MG63 (cell line): ENCODE measurements around the gene LAMA2. TPM values are rescaled to one million over a fixed set of nuclear protein-coding genes. Genes with fewer than 3 reads are reported as not detected.

Source experiments
- DNase-seq: peaks from one replicate; pipeline ENCODE4 v3.0.0-alpha.2; 2020
- H3K27me3 ChIP-seq: fragments of 250-450 bp; sonication (Bioruptor Pico); 2 replicates; pipeline ENCODE4 v1.5.1; 2020; ENCODE audit warnings: mild to moderate bottlenecking, moderate library complexity
- H3K36me3 ChIP-seq: fragments of 250-450 bp; sonication (Bioruptor Pico); 2 replicates; pipeline ENCODE4 v1.5.1; 2020; ENCODE audit warnings: mild to moderate bottlenecking, moderate library complexity
- H3K4me3 ChIP-seq: fragments of 250-450 bp; sonication (Bioruptor Pico); 2 replicates; pipeline ENCODE4 v1.5.1; 2020; ENCODE audit warnings: mild to moderate bottlenecking, moderate library complexity
- H3K9me3 ChIP-seq: fragments of 250-450 bp; sonication (Bioruptor Pico); 2 replicates; pipeline ENCODE4 v1.5.1; 2020; ENCODE audit warnings: mild to moderate bottlenecking, moderate library complexity
- total RNA-seq: library from RNA; depleted of rRNA; stranded (reverse); fragments of >200 nt; shearing (Covaris generic); gene quantifications from 2 replicates; pipeline ENCODE4 v1.2.3, GENCODE V29; 2014; ENCODE audit warnings: low replicate concordance

LAMA2 gene
- total RNA-seq, 1 experiment from 2014 or later, result 8.5 TPM

- DNase-seq, result no peak
- Histone ChIP-seq H3K9me3 (peaks cover 4% of the 10 kb centered on the region; the same call in 1 of the 2 replicates), H3K36me3 (no peaks in the 10 kb centered on the region; the same call in 1 of the 2 replicates), H3K27me3 (no peaks in the 10 kb centered on the region), H3K4me3 (no peak overlapping the region)
These were observed 662.1 kb downstream of the LAMA2 start for GRCh38 chr6:129544892-129545612.

GRCh38 chr6:129546702-129547101 lies 663.8 kb downstream of the LAMA2 start:
- no peak overlapping the region for H3K4me3 ChIP-seq
- H3K36me3 ChIP-seq, result no peaks in the 10 kb centered on the region; the same call in 1 of the 2 replicates
- no peaks in the 10 kb centered on the region for H3K27me3 ChIP-seq
- DNase-seq, result no peak
- H3K9me3 ChIP-seq, result peaks cover 4% of the 10 kb centered on the region; the same call in 1 of the 2 replicates

GRCh38 chr6:129551486-129551885 lies 668.5 kb downstream of the LAMA2 start:
- Histone ChIP-seq H3K27me3 (no peaks in the 10 kb centered on the region), H3K9me3 (no peaks in the 10 kb centered on the region), H3K36me3 (no peaks in the 10 kb centered on the region), H3K4me3 (no peak overlapping the region)
- DNase-seq, result no peak

- DNase-seq, result no peak
These were observed 669.5 kb downstream of the LAMA2 start for GRCh38 chr6:129552413-129552812.

GRCh38 chr6:129555206-129555832 lies 672.4 kb downstream of the LAMA2 start:
- DNase-seq, result no peak
- Histone ChIP-seq H3K4me3 (no peak overlapping the region), H3K9me3 (no peaks in the 10 kb centered on the region; the same call in 1 of the 2 replicates), H3K36me3 (no peaks in the 10 kb centered on the region), H3K27me3 (no peaks in the 10 kb centered on the region)

More at GRCh38 chr6:129552413-129552812, 669.5 kb downstream of the LAMA2 start:
- Histone ChIP-seq H3K27me3 (no peaks in the 10 kb centered on the region), H3K4me3 (no peak overlapping the region), H3K9me3 (no peaks in the 10 kb centered on the region), H3K36me3 (no peaks in the 10 kb centered on the region)

GRCh38 chr6:129558248-129558647 lies 675.3 kb downstream of the LAMA2 start:
- Histone ChIP-seq H3K4me3 (no peak overlapping the region), H3K9me3 (no peaks in the 10 kb centered on the region; the same call in 1 of the 2 replicates), H3K36me3 (no peaks in the 10 kb centered on the region), H3K27me3 (no peaks in the 10 kb centered on the region)
- DNase-seq, result no peak

GRCh38 chr6:129565366-129565765 lies 682.4 kb downstream of the LAMA2 start:
- no peak for DNase-seq
- Histone ChIP-seq H3K36me3 (no peaks in the 10 kb centered on the region), H3K9me3 (no peaks in the 10 kb centered on the region), H3K4me3 (no peak overlapping the region), H3K27me3 (no peaks in the 10 kb centered on the region)

GRCh38 chr6:129565811-129566210 lies 682.9 kb downstream of the LAMA2 start:
- H3K27me3 ChIP-seq, result no peaks in the 10 kb centered on the region
- no peak for DNase-seq

More at GRCh38 chr6:129565811-129566210, 682.9 kb downstream of the LAMA2 start:
- Histone ChIP-seq H3K36me3 (no peaks in the 10 kb centered on the region), H3K4me3 (no peak overlapping the region), H3K9me3 (no peaks in the 10 kb centered on the region)
